Regular cardiac myocyte (primary cell): Measurements from ENCODE around the gene TEX2. TPM values are rescaled to one million over a fixed set of nuclear protein-coding genes. Genes with fewer than 3 reads are reported as not detected.

Experiments used
- total RNA-seq: library from RNA; depleted of rRNA; stranded (reverse); fragments of >200 nt; gene quantifications from 2 replicates; pipeline ENCODE4 v1.2.3, GENCODE V29; 2014

TEX2 gene
- 29.9 and 30.5 TPM in 2 replicates for total RNA-seq

GRCh38 chr17:64263000-64263766, at the start of gene TEX2:
TEX2 (minus strand) TSS chr17:64263260; CDS start chr17:64214217, 49,043 bp downstream.

GRCh38 chr17:64129765-64130558, 133.1 kb downstream of the TEX2 start, which contains the start of gene ERN1:
ERN1 (minus strand) TSS chr17:64130144; CDS start chr17:64130029, 115 bp downstream.

Other genes with a start within 250 kb of the TEX2 start
- gene ICAM2, start 242.6 kb downstream of the TEX2 start, total RNA-seq = 22.4 and 27.9 TPM in 2 replicates
- gene ERN1, start 133.1 kb downstream of the TEX2 start, total RNA-seq = 8.4 and 16.1 TPM in 2 replicates
- gene PECAM1, start 127.6 kb upstream of the TEX2 start, total RNA-seq = 1.7 and 2.0 TPM in 2 replicates
- 6.5 and 7.0 TPM in 2 replicates for gene MILR1, start 185.9 kb upstream of the TEX2 start, total RNA-seq
- gene POLG2, start 233.8 kb upstream of the TEX2 start, total RNA-seq = 10.4 and 11.1 TPM in 2 replicates
- gene DDX5, start 243.0 kb upstream of the TEX2 start, total RNA-seq = 268 and 384 TPM in 2 replicates
- 15.5 and 34.7 TPM in 2 replicates for gene CEP95, start 243.7 kb upstream of the TEX2 start, total RNA-seq